ENCODE measurements around the gene SEMA4G. TPM values are rescaled to one million over a fixed set of nuclear protein-coding genes. Genes with fewer than 3 reads are reported as not detected.

Gene SEMA4G
- total and polyA plus RNA-seq, 2 experiments from 2014 or later: 5.3 to 8.5 TPM

DNA sequence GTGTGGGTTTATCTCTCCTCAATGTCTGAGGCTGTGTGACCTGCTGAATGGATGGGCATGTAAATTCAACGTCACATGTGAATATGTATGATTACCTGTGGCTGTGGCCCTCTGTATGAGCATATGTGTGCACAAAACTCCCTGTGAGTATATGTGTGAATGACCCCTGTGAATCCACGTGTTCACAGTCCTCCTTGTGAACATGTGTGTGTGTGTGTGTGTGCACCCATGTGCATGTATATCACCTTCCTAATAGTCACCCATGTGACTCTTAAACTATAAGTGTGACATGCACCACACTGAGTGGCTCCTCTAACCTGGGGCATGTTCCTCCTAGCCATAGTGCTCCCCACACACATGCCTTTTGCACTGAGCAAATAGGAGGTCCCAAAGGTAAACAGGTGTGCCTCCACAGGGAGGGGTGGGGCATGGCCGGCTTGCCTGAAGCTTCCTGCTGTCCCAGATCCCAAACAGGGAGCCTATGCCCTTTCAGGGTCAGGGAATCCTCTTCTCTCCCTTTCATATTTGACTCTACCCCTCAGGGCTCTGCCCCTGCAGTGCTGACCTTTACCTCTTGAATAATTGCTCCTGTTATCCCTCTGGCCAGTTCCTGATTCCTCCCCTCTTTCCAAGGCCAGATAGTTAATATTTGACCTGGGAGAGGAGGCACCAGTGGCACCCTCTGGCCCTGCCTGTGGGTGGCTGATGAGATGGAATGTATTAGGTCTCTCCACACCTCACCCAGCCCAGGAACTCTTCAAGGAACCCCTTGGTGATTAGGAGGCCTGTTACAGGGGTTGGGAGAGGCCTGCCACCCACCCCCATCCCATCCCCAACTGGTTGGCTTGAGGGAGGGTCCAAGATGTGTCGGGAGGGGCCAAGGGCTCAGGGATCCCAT is 1.9 kb downstream of the SEMA4G start:
- H3K4me1 ChIP-seq (ENCODE audit: insufficient read depth): peaks cover 26% of the 10 kb centered on the region
- H2AFZ ChIP-seq: no peak overlapping the region
- H3K4me3 ChIP-seq: no peak overlapping the region
- Mint-ChIP-seq H3K27me3 (ENCODE audit: insufficient read depth, low read depth, poor library complexity) (peaks cover 15% of the 10 kb centered on the region), H3K4me1 (peaks cover 32% of the 10 kb centered on the region), H3K27ac (no peak overlapping the region), H3K9me3 (no peaks in the 10 kb centered on the region), H3K4me3 (peak overlapping the region; percentile 77; the same call in 2 of the 3 replicates), H3K36me3 (ENCODE audit: low read depth) (no peaks in the 10 kb centered on the region)
- no peaks in the 10 kb centered on the region for H3K79me2 ChIP-seq (replicated peaks; ENCODE audit: insufficient read depth)
- H3K27me3 ChIP-seq (ENCODE audit: insufficient read depth): no peaks in the 10 kb centered on the region
- ATAC-seq: no peak
- H4K20me1 ChIP-seq (replicated peaks; ENCODE audit: insufficient read depth): no peaks in the 10 kb centered on the region
- no peak overlapping the region for H3K4me2 ChIP-seq
- TF ChIP-seq, protein P1, sequence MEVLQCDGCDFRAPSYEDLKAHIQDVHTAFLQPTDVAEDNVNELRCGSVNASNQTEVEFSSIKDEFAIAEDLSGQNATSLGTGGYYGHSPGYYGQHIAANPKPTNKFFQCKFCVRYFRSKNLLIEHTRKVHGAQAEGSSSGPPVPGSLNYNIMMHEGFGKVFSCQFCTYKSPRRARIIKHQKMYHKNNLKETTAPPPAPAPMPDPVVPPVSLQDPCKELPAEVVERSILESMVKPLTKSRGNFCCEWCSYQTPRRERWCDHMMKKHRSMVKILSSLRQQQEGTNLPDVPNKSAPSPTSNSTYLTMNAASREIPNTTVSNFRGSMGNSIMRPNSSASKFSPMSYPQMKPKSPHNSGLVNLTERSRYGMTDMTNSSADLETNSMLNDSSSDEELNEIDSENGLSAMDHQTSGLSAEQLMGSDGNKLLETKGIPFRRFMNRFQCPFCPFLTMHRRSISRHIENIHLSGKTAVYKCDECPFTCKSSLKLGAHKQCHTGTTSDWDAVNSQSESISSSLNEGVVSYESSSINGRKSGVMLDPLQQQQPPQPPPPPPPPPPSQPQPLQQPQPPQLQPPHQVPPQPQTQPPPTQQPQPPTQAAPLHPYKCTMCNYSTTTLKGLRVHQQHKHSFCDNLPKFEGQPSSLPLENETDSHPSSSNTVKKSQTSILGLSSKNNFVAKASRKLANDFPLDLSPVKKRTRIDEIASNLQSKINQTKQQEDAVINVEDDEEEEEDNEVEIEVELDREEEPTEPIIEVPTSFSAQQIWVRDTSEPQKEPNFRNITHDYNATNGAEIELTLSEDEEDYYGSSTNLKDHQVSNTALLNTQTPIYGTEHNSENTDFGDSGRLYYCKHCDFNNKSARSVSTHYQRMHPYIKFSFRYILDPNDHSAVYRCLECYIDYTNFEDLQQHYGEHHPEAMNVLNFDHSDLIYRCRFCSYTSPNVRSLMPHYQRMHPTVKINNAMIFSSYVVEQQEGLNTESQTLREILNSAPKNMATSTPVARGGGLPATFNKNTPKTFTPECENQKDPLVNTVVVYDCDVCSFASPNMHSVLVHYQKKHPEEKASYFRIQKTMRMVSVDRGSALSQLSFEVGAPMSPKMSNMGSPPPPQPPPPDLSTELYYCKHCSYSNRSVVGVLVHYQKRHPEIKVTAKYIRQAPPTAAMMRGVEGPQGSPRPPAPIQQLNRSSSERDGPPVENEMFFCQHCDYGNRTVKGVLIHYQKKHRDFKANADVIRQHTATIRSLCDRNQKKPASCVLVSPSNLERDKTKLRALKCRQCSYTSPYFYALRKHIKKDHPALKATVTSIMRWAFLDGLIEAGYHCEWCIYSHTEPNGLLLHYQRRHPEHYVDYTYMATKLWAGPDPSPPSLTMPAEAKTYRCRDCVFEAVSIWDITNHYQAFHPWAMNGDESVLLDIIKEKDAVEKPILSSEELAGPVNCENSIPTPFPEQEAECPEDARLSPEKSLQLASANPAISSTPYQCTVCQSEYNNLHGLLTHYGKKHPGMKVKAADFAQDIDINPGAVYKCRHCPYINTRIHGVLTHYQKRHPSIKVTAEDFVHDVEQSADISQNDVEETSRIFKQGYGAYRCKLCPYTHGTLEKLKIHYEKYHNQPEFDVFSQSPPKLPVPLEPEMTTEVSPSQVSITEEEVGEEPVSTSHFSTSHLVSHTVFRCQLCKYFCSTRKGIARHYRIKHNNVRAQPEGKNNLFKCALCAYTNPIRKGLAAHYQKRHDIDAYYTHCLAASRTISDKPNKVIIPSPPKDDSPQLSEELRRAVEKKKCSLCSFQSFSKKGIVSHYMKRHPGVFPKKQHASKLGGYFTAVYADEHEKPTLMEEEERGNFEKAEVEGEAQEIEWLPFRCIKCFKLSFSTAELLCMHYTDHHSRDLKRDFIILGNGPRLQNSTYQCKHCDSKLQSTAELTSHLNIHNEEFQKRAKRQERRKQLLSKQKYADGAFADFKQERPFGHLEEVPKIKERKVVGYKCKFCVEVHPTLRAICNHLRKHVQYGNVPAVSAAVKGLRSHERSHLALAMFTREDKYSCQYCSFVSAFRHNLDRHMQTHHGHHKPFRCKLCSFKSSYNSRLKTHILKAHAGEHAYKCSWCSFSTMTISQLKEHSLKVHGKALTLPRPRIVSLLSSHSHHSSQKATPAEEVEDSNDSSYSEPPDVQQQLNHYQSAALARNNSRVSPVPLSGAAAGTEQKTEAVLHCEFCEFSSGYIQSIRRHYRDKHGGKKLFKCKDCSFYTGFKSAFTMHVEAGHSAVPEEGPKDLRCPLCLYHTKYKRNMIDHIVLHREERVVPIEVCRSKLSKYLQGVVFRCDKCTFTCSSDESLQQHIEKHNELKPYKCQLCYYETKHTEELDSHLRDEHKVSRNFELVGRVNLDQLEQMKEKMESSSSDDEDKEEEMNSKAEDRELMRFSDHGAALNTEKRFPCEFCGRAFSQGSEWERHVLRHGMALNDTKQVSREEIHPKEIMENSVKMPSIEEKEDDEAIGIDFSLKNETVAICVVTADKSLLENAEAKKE (CRISPR knock-in tag; IDR thresholded peaks at IDR 0.05): no peak
- TF ChIP-seq, protein P2, sequence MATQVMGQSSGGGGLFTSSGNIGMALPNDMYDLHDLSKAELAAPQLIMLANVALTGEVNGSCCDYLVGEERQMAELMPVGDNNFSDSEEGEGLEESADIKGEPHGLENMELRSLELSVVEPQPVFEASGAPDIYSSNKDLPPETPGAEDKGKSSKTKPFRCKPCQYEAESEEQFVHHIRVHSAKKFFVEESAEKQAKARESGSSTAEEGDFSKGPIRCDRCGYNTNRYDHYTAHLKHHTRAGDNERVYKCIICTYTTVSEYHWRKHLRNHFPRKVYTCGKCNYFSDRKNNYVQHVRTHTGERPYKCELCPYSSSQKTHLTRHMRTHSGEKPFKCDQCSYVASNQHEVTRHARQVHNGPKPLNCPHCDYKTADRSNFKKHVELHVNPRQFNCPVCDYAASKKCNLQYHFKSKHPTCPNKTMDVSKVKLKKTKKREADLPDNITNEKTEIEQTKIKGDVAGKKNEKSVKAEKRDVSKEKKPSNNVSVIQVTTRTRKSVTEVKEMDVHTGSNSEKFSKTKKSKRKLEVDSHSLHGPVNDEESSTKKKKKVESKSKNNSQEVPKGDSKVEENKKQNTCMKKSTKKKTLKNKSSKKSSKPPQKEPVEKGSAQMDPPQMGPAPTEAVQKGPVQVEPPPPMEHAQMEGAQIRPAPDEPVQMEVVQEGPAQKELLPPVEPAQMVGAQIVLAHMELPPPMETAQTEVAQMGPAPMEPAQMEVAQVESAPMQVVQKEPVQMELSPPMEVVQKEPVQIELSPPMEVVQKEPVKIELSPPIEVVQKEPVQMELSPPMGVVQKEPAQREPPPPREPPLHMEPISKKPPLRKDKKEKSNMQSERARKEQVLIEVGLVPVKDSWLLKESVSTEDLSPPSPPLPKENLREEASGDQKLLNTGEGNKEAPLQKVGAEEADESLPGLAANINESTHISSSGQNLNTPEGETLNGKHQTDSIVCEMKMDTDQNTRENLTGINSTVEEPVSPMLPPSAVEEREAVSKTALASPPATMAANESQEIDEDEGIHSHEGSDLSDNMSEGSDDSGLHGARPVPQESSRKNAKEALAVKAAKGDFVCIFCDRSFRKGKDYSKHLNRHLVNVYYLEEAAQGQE (IDR thresholded peaks at IDR 0.05; ENCODE audit: unreplicated experiment): no peak
- DNase-seq (ENCODE audit: low spot score): no peak
- no peaks in the 10 kb centered on the region for H3K36me3 ChIP-seq (ENCODE audit: insufficient read depth)
- no peak overlapping the region for H3K27ac ChIP-seq (ENCODE audit: low read depth)
- H3F3A ChIP-seq (replicated peaks; ENCODE audit: low read depth): peaks cover 5% of the 10 kb centered on the region; the same call in 1 of the 2 replicates
- no peaks in the 10 kb centered on the region for H3K9me2 ChIP-seq (ENCODE audit: insufficient read depth)
